ENCODE measurements around the gene DIDO1.

Gene DIDO1

GRCh38 chr20:62902926-62903615, 23.2 kb downstream of the DIDO1 start:
- DNase-seq (ENCODE audit: low read depth, low spot score): peak; percentile 50
- H3K4me3 ChIP-seq (ENCODE audit: low read depth, low read length): no peak overlapping the region
- in situ Hi-C loops (cut with HindIII; ENCODE audit: low sequenced_read_pairs): no loop called here
- TF ChIP-seq CTCF (IDR thresholded peaks at IDR 0.05; ENCODE audit: low read depth, low read length): no peak

- in situ Hi-C loops (cut with HindIII; ENCODE audit: low sequenced_read_pairs): no loop called here
- DNase-seq (ENCODE audit: low read depth, low spot score): no peak
- TF ChIP-seq CTCF (IDR thresholded peaks at IDR 0.05; ENCODE audit: low read depth, low read length): no peak
- H3K4me3 ChIP-seq (ENCODE audit: low read depth, low read length): no peak overlapping the region
Observed at GRCh38 chr20:62901891-62902290, 24.4 kb downstream of the DIDO1 start.

GRCh38 chr20:62900692-62901584, 25.4 kb downstream of the DIDO1 start:
- DNase-seq (ENCODE audit: low read depth, low spot score): no peak
- TF ChIP-seq CTCF (IDR thresholded peaks at IDR 0.05; ENCODE audit: low read depth, low read length): no peak
- H3K4me3 ChIP-seq (ENCODE audit: low read depth, low read length): no peak overlapping the region
- in situ Hi-C loops (cut with HindIII; ENCODE audit: low sequenced_read_pairs): no loop called here

GRCh38 chr20:62900052-62900691, 26.1 kb downstream of the DIDO1 start:
- in situ Hi-C loops (cut with HindIII; ENCODE audit: low sequenced_read_pairs): no loop called here
- no peak overlapping the region for H3K4me3 ChIP-seq (ENCODE audit: low read depth, low read length)
- peak; percentile 68 for DNase-seq (ENCODE audit: low read depth, low spot score)
- TF ChIP-seq CTCF (IDR thresholded peaks at IDR 0.05; ENCODE audit: low read depth, low read length): peak; percentile 93

- no peak overlapping the region for H3K4me3 ChIP-seq (ENCODE audit: low read depth, low read length)
- TF ChIP-seq CTCF (IDR thresholded peaks at IDR 0.05; ENCODE audit: low read depth, low read length): peak; percentile 18
- DNase-seq (ENCODE audit: low read depth, low spot score): no peak
- in situ Hi-C loops (cut with HindIII; ENCODE audit: low sequenced_read_pairs): no loop called here
Observed at GRCh38 chr20:62899633-62900051, 26.7 kb downstream of the DIDO1 start.

GRCh38 chr20:62898970-62899632, 27.2 kb downstream of the DIDO1 start:
- in situ Hi-C loops (cut with HindIII; ENCODE audit: low sequenced_read_pairs): no loop called here
- H3K4me3 ChIP-seq (ENCODE audit: low read depth, low read length): no peak overlapping the region
- no peak for TF ChIP-seq CTCF (IDR thresholded peaks at IDR 0.05; ENCODE audit: low read depth, low read length)
- DNase-seq (ENCODE audit: low read depth, low spot score): no peak

All from astrocyte of the spinal cord (primary cell).